CD8-positive, alpha-beta memory T cell (primary cell): ENCODE measurements around the gene ZMYND11. TPM values are rescaled to one million over a fixed set of nuclear protein-coding genes. Genes with fewer than 3 reads are reported as not detected.

Source experiments
- CTCF ChIA-PET: fragments of 350-600 bp; sonication (Branson Sonifier 250); formaldehyde crosslinking; loops from one replicate; lab custom pipeline; 2021; ENCODE audit warnings: antibody characterized with exemption; lab: Charles Lee
- POLR2A ChIA-PET: fragments of 350-600 bp; sonication (Branson Sonifier 250); formaldehyde crosslinking; loops from one replicate; lab custom pipeline; 2021; ENCODE audit warnings: antibody characterized with exemption; lab: Charles Lee
- DNase-seq, 5 donors: peaks; one replicate each; pipeline versions ENCODE4 v3.0.0 to v3.0.0-alpha.2; 2020 to 2022; ENCODE audit warnings: mixed read lengths in 1 of 5
- H3K27ac ChIP-seq: one replicate; pipeline ENCODE4 v1.7.0; 2013; ENCODE audit warnings: low read depth, mild to moderate bottlenecking, low read length, moderate library complexity
- H3K27me3 ChIP-seq: 2 replicates; pipeline ENCODE4 v1.7.0; 2013; ENCODE audit warnings: low read length, mild to moderate bottlenecking; ENCODE audit not compliant: insufficient read depth, poor library complexity, severe bottlenecking
- H3K36me3 ChIP-seq: 2 replicates; pipeline ENCODE4 v1.7.0; 2013; ENCODE audit warnings: mild to moderate bottlenecking, low read length, moderate library complexity; ENCODE audit not compliant: insufficient read depth
- H3K4me1 ChIP-seq: 2 replicates; pipeline ENCODE4 v1.7.0; 2013; ENCODE audit warnings: mild to moderate bottlenecking, low read length, moderate library complexity; ENCODE audit not compliant: insufficient read depth
- H3K4me3 ChIP-seq: 2 replicates; pipeline ENCODE4 v1.7.0; 2013; ENCODE audit warnings: mild to moderate bottlenecking, low read length
- H3K9me3 ChIP-seq: 2 replicates; pipeline ENCODE4 v1.7.0; 2013; ENCODE audit warnings: mild to moderate bottlenecking, low read length
- H3K27ac Mint-ChIP-seq, 8 donors: one replicate each; pipeline ENCODE4 v1.8.0; 2020 to 2021; ENCODE audit warnings: mixed read lengths in 8 of 8, mild to moderate bottlenecking in 6 of 8, inconsistent platforms in 3 of 8, moderate library complexity in 3 of 8
- H3K27me3 Mint-ChIP-seq, 2 donors: one replicate each; pipeline ENCODE4 v1.8.0; 2020 to 2021; ENCODE audit warnings: mixed read lengths in 2 of 2, mild to moderate bottlenecking in 1 of 2, moderate library complexity in 1 of 2
- H3K36me3 Mint-ChIP-seq, 3 donors: one replicate each; pipeline ENCODE4 v1.8.0; 2020 to 2021; ENCODE audit warnings: mixed read lengths in 3 of 3, inconsistent platforms in 1 of 3, mild to moderate bottlenecking in 1 of 3
- H3K4me1 Mint-ChIP-seq, 3 donors: one replicate each; pipeline ENCODE4 v1.8.0; 2020 to 2021; ENCODE audit warnings: mixed read lengths in 3 of 3, inconsistent platforms in 1 of 3, mild to moderate bottlenecking in 1 of 3
- H3K4me3 Mint-ChIP-seq, 7 donors: one replicate each; pipeline ENCODE4 v1.8.0; 2020 to 2021; ENCODE audit warnings: mixed read lengths in 7 of 7, mild to moderate bottlenecking in 6 of 7, moderate library complexity in 4 of 7, inconsistent platforms in 2 of 7
- H3K9me3 Mint-ChIP-seq, 5 donors: one replicate each; pipeline ENCODE4 v1.8.0; 2020 to 2022; ENCODE audit warnings: mixed read lengths in 5 of 5, mild to moderate bottlenecking in 3 of 5, moderate library complexity in 2 of 5, inconsistent platforms in 1 of 5
- polyA plus RNA-seq: library from polyadenylated mRNA; unstranded; fragments of 300-500 nt; fragmentation: Illumina TruSeq; gene quantifications from one replicate; pipeline ENCODE4 v1.2.3, GENCODE V29; 2021
- total RNA-seq, 2 experiments: library from RNA; stranded (reverse); gene quantifications; one replicate each; pipeline ENCODE4 v1.2.3, GENCODE V29; 2021

Gene ZMYND11
- total and polyA plus RNA-seq, 3 experiments from 2014 or later = 34.9 to 53.5 (median 36.7) TPM

- POLR2A ChIA-PET = no interaction called here
These were observed 147.9 kb downstream of the ZMYND11 start for GRCh38 chr10:283140-283479.

DNA sequence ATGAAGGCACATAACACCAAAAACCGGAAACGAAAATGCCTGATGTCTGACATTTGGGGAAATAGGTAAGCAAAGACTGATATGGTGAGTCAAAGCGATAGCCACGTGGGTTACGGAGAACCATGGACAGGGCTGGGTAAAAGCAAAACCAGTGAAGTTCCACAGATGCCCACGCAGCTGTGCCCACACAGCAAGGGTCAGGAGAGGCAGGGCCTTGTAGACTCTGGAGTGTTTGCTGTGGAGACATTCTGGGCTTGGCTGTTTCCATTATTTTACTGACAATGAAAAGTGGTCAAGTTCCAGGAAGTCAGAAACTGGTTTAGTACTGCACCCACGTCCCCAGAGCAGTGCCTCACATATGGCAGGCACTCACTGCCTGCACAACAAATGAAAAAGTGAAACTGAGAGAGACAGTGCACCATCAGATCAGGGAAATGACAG lies 148.7 kb downstream of the ZMYND11 start:
- Histone ChIP-seq H3K4me1 (peaks cover 3% of the 10 kb centered on the region), H3K4me3 (no peak overlapping the region), H3K36me3 (no peaks in the 10 kb centered on the region), H3K9me3 (no peaks in the 10 kb centered on the region), H3K27ac (no peak overlapping the region), H3K27me3 (no peaks in the 10 kb centered on the region)
- H3K4me1 Mint-ChIP-seq = peaks cover 10 to 17% (median 16%) of the 10 kb centered on the region in 3 donors
- CTCF ChIA-PET = no interaction called here
- H3K27me3 Mint-ChIP-seq = peaks cover 0 to 1% of the 10 kb centered on the region in 2 donors
- peak overlapping the region in 4 of 8 donors; percentile 7 to 84 (median 58) for H3K27ac Mint-ChIP-seq
- no peaks in the 10 kb centered on the region for H3K9me3 Mint-ChIP-seq
- H3K4me3 Mint-ChIP-seq = peak overlapping the region in 6 of 7 donors; percentile 36 to 79 (median 56)
- peaks cover 3 to 50% (median 5%) of the 10 kb centered on the region in 3 donors for H3K36me3 Mint-ChIP-seq
- DNase-seq = no peak
- POLR2A ChIA-PET = no interaction called here

More at GRCh38 chr10:283140-283479, 147.9 kb downstream of the ZMYND11 start:
- Mint-ChIP-seq H3K27me3 (peaks cover 0 to 1% of the 10 kb centered on the region in 2 donors), H3K36me3 (peaks cover 3 to 47% (median 5%) of the 10 kb centered on the region in 3 donors), H3K4me3 (no peak overlapping the region), H3K4me1 (peaks cover 10 to 17% (median 16%) of the 10 kb centered on the region in 3 donors), H3K27ac (no peak overlapping the region), H3K9me3 (no peaks in the 10 kb centered on the region)
- no peaks in the 10 kb centered on the region for H3K27me3 ChIP-seq
- no peaks in the 10 kb centered on the region for H3K9me3 ChIP-seq
- no peak overlapping the region for H3K27ac ChIP-seq
- H3K36me3 ChIP-seq = no peaks in the 10 kb centered on the region
- peaks cover 3% of the 10 kb centered on the region for H3K4me1 ChIP-seq
- DNase-seq = no peak
- H3K4me3 ChIP-seq = no peak overlapping the region
- CTCF ChIA-PET = no interaction called here

DNA sequence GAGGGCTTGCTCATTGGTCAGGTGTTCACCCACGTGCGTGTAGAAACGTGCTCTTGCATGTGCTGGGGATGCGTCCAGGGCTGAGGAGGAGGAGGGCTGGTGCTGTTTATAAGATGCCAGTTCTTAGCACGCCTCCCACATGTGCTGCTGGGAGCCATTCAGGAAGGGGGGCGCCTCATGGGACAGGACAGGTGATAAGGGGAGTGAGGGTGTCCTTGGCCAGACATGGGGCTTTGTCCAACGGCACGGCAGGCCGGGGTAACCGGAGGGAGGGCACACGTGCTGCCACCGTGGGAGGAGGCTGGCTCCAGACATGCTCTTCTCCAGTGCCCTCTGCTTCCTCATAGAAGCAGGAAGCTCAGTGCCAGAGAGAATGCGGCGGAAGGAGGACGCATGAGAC lies 150.0 kb downstream of the ZMYND11 start:
- Mint-ChIP-seq H3K4me3 (no peak overlapping the region), H3K27ac (no peak overlapping the region), H3K36me3 (peaks cover 4 to 50% (median 5%) of the 10 kb centered on the region in 3 donors), H3K4me1 (peaks cover 10 to 17% (median 16%) of the 10 kb centered on the region in 3 donors), H3K9me3 (no peaks in the 10 kb centered on the region), H3K27me3 (peaks cover 0 to 1% of the 10 kb centered on the region in 2 donors)
- Histone ChIP-seq H3K4me3 (no peak overlapping the region), H3K4me1 (peaks cover 3% of the 10 kb centered on the region), H3K36me3 (no peaks in the 10 kb centered on the region), H3K9me3 (no peaks in the 10 kb centered on the region), H3K27ac (no peak overlapping the region), H3K27me3 (no peaks in the 10 kb centered on the region)
- ChIA-PET CTCF (no interaction called here), POLR2A (interaction anchor here (0.6 kb wide), 1 partner anchor 184 kb away, joined by 5 read pairs; no protein-coding TSS in a partner anchor)
- DNase-seq = no peak

DNA sequence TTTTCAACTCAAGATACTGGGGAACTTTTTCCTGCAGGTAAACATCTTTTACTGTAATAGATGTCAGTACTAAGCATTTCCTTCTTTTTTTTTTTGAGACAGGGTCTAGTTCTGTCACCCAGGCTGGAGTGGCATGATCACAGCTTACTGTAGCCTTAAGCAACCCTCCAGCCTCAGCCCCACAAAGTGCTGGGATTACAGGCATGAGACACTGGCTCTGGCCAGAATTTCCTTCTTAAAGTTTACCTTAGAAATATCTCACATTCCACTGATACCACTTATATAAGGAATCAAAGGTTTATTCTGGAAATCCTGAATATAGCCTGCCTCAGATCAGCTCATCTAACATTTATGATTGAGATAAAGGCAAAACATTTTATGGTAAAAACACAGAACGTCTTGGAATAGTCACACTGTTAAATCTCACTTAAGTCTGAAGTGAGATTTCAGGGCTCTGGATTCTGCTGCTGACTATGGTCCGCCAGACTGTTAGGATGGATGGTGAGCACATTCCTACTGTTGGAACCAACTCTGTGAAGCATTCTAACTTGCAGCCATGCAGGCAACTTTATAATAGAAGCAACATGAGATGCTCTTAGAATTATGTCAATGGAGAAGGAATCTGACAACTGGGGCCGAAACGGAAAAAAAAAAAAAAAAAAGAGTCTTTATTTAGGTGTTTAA lies 151.9 kb downstream of the ZMYND11 start:
- peaks cover 5 to 42% (median 6%) of the 10 kb centered on the region in 3 donors for H3K36me3 Mint-ChIP-seq
- no peak overlapping the region for H3K4me3 ChIP-seq
- H3K9me3 Mint-ChIP-seq = no peaks in the 10 kb centered on the region
- H3K27me3 ChIP-seq = no peaks in the 10 kb centered on the region
- H3K4me3 Mint-ChIP-seq = no peak overlapping the region
- peaks cover 0 to 4% of the 10 kb centered on the region in 2 donors for H3K27me3 Mint-ChIP-seq
- ChIA-PET POLR2A (no interaction called here), CTCF (no interaction called here)
- no peak overlapping the region for H3K27ac Mint-ChIP-seq
- H3K27ac ChIP-seq = no peak overlapping the region
- H3K9me3 ChIP-seq = no peaks in the 10 kb centered on the region
- no peaks in the 10 kb centered on the region for H3K36me3 ChIP-seq
- H3K4me1 Mint-ChIP-seq = peaks cover 10 to 17% (median 16%) of the 10 kb centered on the region in 3 donors
- no peak for DNase-seq
- peaks cover 3% of the 10 kb centered on the region for H3K4me1 ChIP-seq

DNA sequence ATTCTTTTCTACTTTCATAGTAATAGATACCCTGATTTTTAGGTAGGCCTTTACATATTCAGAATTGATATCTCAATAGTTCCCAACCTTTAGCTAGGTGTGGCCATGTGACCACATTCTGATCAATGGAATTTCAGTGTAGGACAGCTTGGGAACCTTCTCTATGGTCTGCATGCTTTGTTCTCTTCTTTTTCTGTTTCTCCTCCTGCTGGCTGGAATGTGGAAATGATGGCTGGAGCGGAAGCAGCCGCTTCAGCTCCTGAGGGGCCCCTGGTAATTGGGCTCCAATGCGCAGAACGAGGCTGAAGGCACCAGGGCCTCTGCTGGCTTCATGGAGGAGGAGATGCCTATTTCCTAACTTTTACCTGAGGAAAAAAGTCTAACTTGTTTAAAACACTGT lies 152.6 kb downstream of the ZMYND11 start:
- H3K4me1 ChIP-seq = peaks cover 3% of the 10 kb centered on the region
- no peaks in the 10 kb centered on the region for H3K9me3 Mint-ChIP-seq
- ChIA-PET POLR2A (no interaction called here), CTCF (no interaction called here)
- H3K27ac ChIP-seq = no peak overlapping the region
- H3K9me3 ChIP-seq = no peaks in the 10 kb centered on the region
- DNase-seq = no peak
- no peaks in the 10 kb centered on the region for H3K36me3 ChIP-seq
- peak overlapping the region in 1 of 8 donors; percentile 47 for H3K27ac Mint-ChIP-seq
- no peaks in the 10 kb centered on the region for H3K27me3 ChIP-seq
- peaks cover 0 to 7% of the 10 kb centered on the region in 2 donors for H3K27me3 Mint-ChIP-seq
- H3K4me3 Mint-ChIP-seq = no peak overlapping the region
- H3K4me3 ChIP-seq = no peak overlapping the region
- peaks cover 12 to 20% (median 19%) of the 10 kb centered on the region in 3 donors for H3K4me1 Mint-ChIP-seq
- H3K36me3 Mint-ChIP-seq = peaks cover 5 to 42% (median 6%) of the 10 kb centered on the region in 3 donors

- Histone ChIP-seq H3K36me3 (no peaks in the 10 kb centered on the region), H3K4me3 (no peak overlapping the region), H3K4me1 (peaks cover 3% of the 10 kb centered on the region), H3K27me3 (no peaks in the 10 kb centered on the region), H3K9me3 (no peaks in the 10 kb centered on the region), H3K27ac (no peak overlapping the region)
- H3K27ac Mint-ChIP-seq = peak overlapping the region in 1 of 8 donors; percentile 47
- ChIA-PET POLR2A (no interaction called here), CTCF (no interaction called here)
- H3K27me3 Mint-ChIP-seq = peaks cover 0 to 7% of the 10 kb centered on the region in 2 donors
- H3K36me3 Mint-ChIP-seq = peaks cover 5 to 36% (median 6%) of the 10 kb centered on the region in 3 donors
- no peaks in the 10 kb centered on the region for H3K9me3 Mint-ChIP-seq
- DNase-seq = no peak
- no peak overlapping the region for H3K4me3 Mint-ChIP-seq
- H3K4me1 Mint-ChIP-seq = peaks cover 16 to 18% (median 18%) of the 10 kb centered on the region in 3 donors
These were observed 153.3 kb downstream of the ZMYND11 start for GRCh38 chr10:288316-289200.

- Mint-ChIP-seq H3K36me3 (peaks cover 5 to 33% (median 6%) of the 10 kb centered on the region in 3 donors), H3K27me3 (peaks cover 0 to 6% of the 10 kb centered on the region in 2 donors), H3K27ac (no peak overlapping the region), H3K4me3 (no peak overlapping the region), H3K4me1 (peaks cover 13 to 14% (median 14%) of the 10 kb centered on the region in 3 donors), H3K9me3 (no peaks in the 10 kb centered on the region)
- ChIA-PET POLR2A (no interaction called here), CTCF (no interaction called here)
- Histone ChIP-seq H3K4me3 (no peak overlapping the region), H3K9me3 (no peaks in the 10 kb centered on the region), H3K27ac (no peak overlapping the region), H3K36me3 (no peaks in the 10 kb centered on the region), H3K4me1 (no peaks in the 10 kb centered on the region), H3K27me3 (no peaks in the 10 kb centered on the region)
- no peak for DNase-seq
These were observed 154.3 kb downstream of the ZMYND11 start for GRCh38 chr10:289581-289980.
